GM12878 (cell line): ENCODE results near the gene FBXO4. TPM values are rescaled to one million over a fixed set of nuclear protein-coding genes. Genes with fewer than 3 reads are reported as not detected.

Source experiments
- ATAC-seq: fragments of 200-7000 bp; cut with Tn5 transposase; 3 replicates; pipeline ENCODE4 v1.9.1; 2020; ENCODE audit warnings: mild to moderate bottlenecking, moderate library complexity
- BruUV-seq: library from RNA; stranded (reverse); fragments of 400-500 nt; replicated peaks from 2 replicates; lab custom pipeline; 2021; lab: Mats Ljungman, UMichigan
- CTCF ChIA-PET: fragments of 300-600 bp; sonication (Branson Sonifier 250); formaldehyde crosslinking; extraction: SDS; loops from one replicate; lab custom pipeline; 2021; ENCODE audit warnings: inconsistent platforms; lab: Yijun Ruan, JAX
- POLR2A ChIA-PET: fragments of 350-600 bp; formaldehyde crosslinking; extraction: SDS; loops from one replicate; lab custom pipeline; 2021; ENCODE audit warnings: inconsistent platforms; lab: Charles Lee
- RAD21 ChIA-PET: fragments of 300-600 bp; sonication (Branson Sonifier 250); formaldehyde crosslinking; loops from one replicate; lab custom pipeline; 2023; ENCODE audit warnings: antibody characterized with exemption; ENCODE audit not compliant: unreplicated experiment; lab: Charles Lee
- SMC1A ChIA-PET: fragments of 300-600 bp; sonication (Branson Sonifier 250); formaldehyde crosslinking; loops from one replicate; lab custom pipeline; 2023; ENCODE audit not compliant: unreplicated experiment, uncharacterized antibody; lab: Charles Lee
- DNase-seq: peaks from one replicate; pipeline ENCODE4 v3.0.0-alpha.2; 2011; ENCODE audit warnings: low read depth, low spot score
- FAIRE-seq: peaks from 3 replicates; lab custom pipeline; 2011; peaks lifted over from hg19 to GRCh38; lab: Jason Lieb, UNC
- H2AFZ ChIP-seq: 2 replicates; pipeline ENCODE4 v1.6.0; 2011; ENCODE audit warnings: low read depth, low read length, control low read depth; ENCODE audit not compliant: control insufficient read depth
- H3K27ac ChIP-seq: 2 replicates; pipeline ENCODE4 v1.5.1; 2011; ENCODE audit warnings: control low read depth; ENCODE audit not compliant: control insufficient read depth, insufficient read depth
- H3K27me3 ChIP-seq, 2 experiments: replicated peaks in 1 of 2; 2 replicates each; pipeline versions ENCODE4 v1.6.0 to v1.6.1; 2011; ENCODE audit warnings: low read length in 1 of 2; ENCODE audit not compliant: control insufficient read depth in 2 of 2, insufficient read depth in 2 of 2
- H3K36me3 ChIP-seq, 2 experiments: 2 replicates each; pipeline ENCODE4 v1.5.1; 2011; ENCODE audit warnings: low read length in 1 of 2; ENCODE audit not compliant: control insufficient read depth in 2 of 2, insufficient read depth in 2 of 2
- H3K4me1 ChIP-seq: 2 replicates; pipeline ENCODE4 v1.6.1; 2011; ENCODE audit warnings: mild to moderate bottlenecking, low read length, moderate library complexity, mixed read lengths; ENCODE audit not compliant: control insufficient read depth, insufficient read depth
- H3K4me2 ChIP-seq: 2 replicates; pipeline ENCODE4 v1.6.0; 2011; ENCODE audit warnings: control low read depth; ENCODE audit not compliant: control insufficient read depth, insufficient read depth
- H3K4me3 ChIP-seq: fragments of 200-600 bp; sonication (generic); 2 replicates; pipeline ENCODE4 v1.5.1; 2016
- H3K79me2 ChIP-seq: 2 replicates; pipeline ENCODE4 v1.6.0; 2011; ENCODE audit warnings: low read length; ENCODE audit not compliant: control insufficient read depth, insufficient read depth
- H3K9ac ChIP-seq: 2 replicates; pipeline ENCODE4 v1.8.0; 2011; ENCODE audit warnings: low read length, control low read depth, mixed read lengths; ENCODE audit not compliant: control insufficient read depth, insufficient read depth
- H3K9me3 ChIP-seq: replicated peaks from 3 replicates; pipeline ENCODE4 v1.5.1; 2011; ENCODE audit warnings: mild to moderate bottlenecking, low read length; ENCODE audit not compliant: control insufficient read depth, insufficient read depth
- H4K20me1 ChIP-seq: 2 replicates; pipeline ENCODE4 v1.6.0; 2011; ENCODE audit not compliant: control insufficient read depth, insufficient read depth
- BHLHE40 ChIP-seq, 2 experiments: fragments of 450-650 bp in 1 of 2; IDR thresholded peaks; 2 replicates each; pipeline ENCODE4 v1.6.1; 2011 to 2017; ENCODE audit warnings: low read depth in 2 of 2, borderline replicate concordance in 1 of 2, improper control_type of control experiment in 1 of 2, low read length in 1 of 2, mild to moderate bottlenecking in 1 of 2
- MTA2 ChIP-seq: fragments of 450-650 bp; IDR thresholded peaks from 2 replicates; pipeline ENCODE4 v1.6.1; 2016; ENCODE audit warnings: low read depth, mild to moderate bottlenecking, moderate library complexity
- NR2C2 ChIP-seq: IDR thresholded peaks from 2 replicates; pipeline ENCODE4 v1.6.1; 2011; ENCODE audit warnings: borderline replicate concordance, low read depth; ENCODE audit not compliant: control insufficient read depth, insufficient read length
- PAX8 ChIP-seq: fragments of 450-650 bp; IDR thresholded peaks from 2 replicates; pipeline ENCODE4 v1.6.1; 2017; ENCODE audit warnings: mild to moderate bottlenecking, moderate library complexity
- SMAD1 ChIP-seq: fragments of 450-650 bp; IDR thresholded peaks from 2 replicates; pipeline ENCODE4 v1.6.1; 2018; ENCODE audit warnings: mild to moderate bottlenecking, low read depth; ENCODE audit not compliant: partially characterized antibody
- SMAD5 ChIP-seq: IDR thresholded peaks from 2 replicates; pipeline ENCODE4 v1.6.1; 2016; ENCODE audit warnings: antibody characterized with exemption, low read depth
- TARDBP ChIP-seq: IDR thresholded peaks from 2 replicates; pipeline ENCODE4 v1.6.1; 2016; ENCODE audit warnings: borderline replicate concordance
- WRNIP1 ChIP-seq: IDR thresholded peaks from 2 replicates; pipeline ENCODE4 v1.6.1; 2011; ENCODE audit warnings: low read depth, low read length, improper control_type of control experiment, borderline replicate concordance
- YY1 ChIP-seq: IDR thresholded peaks from 2 replicates; pipeline ENCODE4 v1.6.1; 2011; ENCODE audit warnings: low read depth, mild to moderate bottlenecking, low read length
- ZNF622 ChIP-seq: fragments of 450-650 bp; IDR thresholded peaks from 2 replicates; pipeline ENCODE4 v1.6.1; 2017; ENCODE audit warnings: mild to moderate bottlenecking, inconsistent platforms
- WGBS: methylation state at CpG from one replicate; pipeline ENCODE4 v1.1.6; 2016; ENCODE audit warnings: low lambda C conversion rate; ENCODE audit not compliant: insufficient replicate concordance, insufficient coverage; ENCODE audit errors: missing lambda C conversion rate; 5-methylcytosine and 5-hydroxymethylcytosine counted together
- in situ Hi-C: fragments of 300-500 bp; cut with MboI; formaldehyde crosslinking; loops from 9 replicates; pipeline ENCODE4 v1.14.3; 2018; ENCODE audit warnings: mixed read lengths
- intact Hi-C: fragments of 100-400 bp; cut with micrococcal nuclease; formaldehyde crosslinking; loops from one replicate; pipeline ENCODE4 v1.14.2; 2022; ENCODE audit not compliant: unreplicated experiment
- polyA plus RNA-seq, 11 experiments: library from polyadenylated mRNA; depleted of rRNA in 4 of 11; unstranded in 6 of 11; stranded (reverse) in 5 of 11; fragments of >200 nt; fragmentation: Nextera tagmentation in 4 of 11; fragmentation: Illumina TruSeq in 1 of 11; extraction: Ambion mirVana in 4 of 11; extraction: Trizol in 1 of 11; gene quantifications; 1 replicate in 1 of 11; 2 replicates in 10 of 11; pipeline versions ENCODE4 v1.2.1 to v1.2.3, GENCODE V29; 2011 to 2016; ENCODE audit warnings: inconsistent platforms in 2 of 11, missing spikeins in 2 of 11, low read depth in 1 of 11
- total RNA-seq, 4 experiments: library from RNA; depleted of rRNA in 3 of 4; stranded (reverse); fragments of >200 nt in 3 of 4; fragmentation: Illumina TruSeq in 1 of 4; extraction: Trizol in 1 of 4; gene quantifications; 2 replicates each; pipeline versions ENCODE4 v1.2.1 to v1.2.3, GENCODE V29; 2013 to 2021
- TF ChIP-seq, protein P1 (sequence below): fragments of 450-650 bp; IDR thresholded peaks from 2 replicates; pipeline ENCODE4 v1.6.1; 2017; ENCODE audit warnings: mild to moderate bottlenecking, moderate library complexity
- TF ChIP-seq, protein P2 (sequence below): IDR thresholded peaks from 2 replicates; pipeline ENCODE4 v1.6.1; 2012; ENCODE audit warnings: low read depth, low read length, improper control_type of control experiment
- TF ChIP-seq, protein P3 (sequence below): fragments of 450-650 bp; IDR thresholded peaks from 2 replicates; pipeline ENCODE4 v1.6.1; 2018; ENCODE audit warnings: borderline replicate concordance, mild to moderate bottlenecking; ENCODE audit not compliant: partially characterized antibody
- TF ChIP-seq, protein P4 (sequence below): IDR thresholded peaks from 2 replicates; pipeline ENCODE4 v1.6.1; 2012; ENCODE audit warnings: low read depth, low read length, improper control_type of control experiment

Gene FBXO4
- total and polyA plus RNA-seq, 10 of the 15 experiments (the other 5 are each of a cell fraction or from before 2014, with no cell fraction given) = 7.2 to 30.5 (median 19.6) TPM

DNA sequence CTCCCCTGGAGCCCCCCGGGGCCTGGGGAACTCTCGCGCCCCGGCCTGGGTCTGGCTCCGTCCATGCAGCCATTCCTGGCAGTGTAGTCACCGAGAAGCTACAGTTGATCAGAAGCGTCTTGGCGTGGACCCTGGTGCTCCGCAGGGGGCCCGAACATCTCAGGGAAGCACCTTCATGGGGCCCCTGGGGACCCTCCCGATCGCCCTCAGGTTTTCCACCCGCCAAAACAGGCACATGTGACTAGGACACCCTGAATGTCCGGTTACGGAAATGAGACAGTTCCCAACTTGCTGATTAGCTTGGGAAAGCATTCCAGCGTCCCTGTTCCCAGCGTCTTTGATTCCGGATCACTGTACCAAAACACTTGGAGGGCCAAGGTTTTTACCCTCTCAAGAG, 472 bp downstream of the FBXO4 start (continued):
- TF ChIP-seq, protein P1, sequence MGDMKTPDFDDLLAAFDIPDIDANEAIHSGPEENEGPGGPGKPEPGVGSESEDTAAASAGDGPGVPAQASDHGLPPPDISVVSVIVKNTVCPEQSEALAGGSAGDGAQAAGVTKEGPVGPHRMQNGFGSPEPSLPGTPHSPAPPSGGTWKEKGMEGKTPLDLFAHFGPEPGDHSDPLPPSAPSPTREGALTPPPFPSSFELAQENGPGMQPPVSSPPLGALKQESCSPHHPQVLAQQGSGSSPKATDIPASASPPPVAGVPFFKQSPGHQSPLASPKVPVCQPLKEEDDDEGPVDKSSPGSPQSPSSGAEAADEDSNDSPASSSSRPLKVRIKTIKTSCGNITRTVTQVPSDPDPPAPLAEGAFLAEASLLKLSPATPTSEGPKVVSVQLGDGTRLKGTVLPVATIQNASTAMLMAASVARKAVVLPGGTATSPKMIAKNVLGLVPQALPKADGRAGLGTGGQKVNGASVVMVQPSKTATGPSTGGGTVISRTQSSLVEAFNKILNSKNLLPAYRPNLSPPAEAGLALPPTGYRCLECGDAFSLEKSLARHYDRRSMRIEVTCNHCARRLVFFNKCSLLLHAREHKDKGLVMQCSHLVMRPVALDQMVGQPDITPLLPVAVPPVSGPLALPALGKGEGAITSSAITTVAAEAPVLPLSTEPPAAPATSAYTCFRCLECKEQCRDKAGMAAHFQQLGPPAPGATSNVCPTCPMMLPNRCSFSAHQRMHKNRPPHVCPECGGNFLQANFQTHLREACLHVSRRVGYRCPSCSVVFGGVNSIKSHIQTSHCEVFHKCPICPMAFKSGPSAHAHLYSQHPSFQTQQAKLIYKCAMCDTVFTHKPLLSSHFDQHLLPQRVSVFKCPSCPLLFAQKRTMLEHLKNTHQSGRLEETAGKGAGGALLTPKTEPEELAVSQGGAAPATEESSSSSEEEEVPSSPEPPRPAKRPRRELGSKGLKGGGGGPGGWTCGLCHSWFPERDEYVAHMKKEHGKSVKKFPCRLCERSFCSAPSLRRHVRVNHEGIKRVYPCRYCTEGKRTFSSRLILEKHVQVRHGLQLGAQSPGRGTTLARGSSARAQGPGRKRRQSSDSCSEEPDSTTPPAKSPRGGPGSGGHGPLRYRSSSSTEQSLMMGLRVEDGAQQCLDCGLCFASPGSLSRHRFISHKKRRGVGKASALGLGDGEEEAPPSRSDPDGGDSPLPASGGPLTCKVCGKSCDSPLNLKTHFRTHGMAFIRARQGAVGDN = no peak
- TF ChIP-seq BHLHE40 (IDR thresholded peaks at IDR 0.05; ENCODE audit: borderline replicate concordance in 1 of 2, low read depth in 2 of 2, low read length in 1 of 2) = no peak
- TF ChIP-seq NR2C2 = no peak
- no peak for TF ChIP-seq SMAD1
- TF ChIP-seq, all 136 proteins: peak for 7

DNA sequence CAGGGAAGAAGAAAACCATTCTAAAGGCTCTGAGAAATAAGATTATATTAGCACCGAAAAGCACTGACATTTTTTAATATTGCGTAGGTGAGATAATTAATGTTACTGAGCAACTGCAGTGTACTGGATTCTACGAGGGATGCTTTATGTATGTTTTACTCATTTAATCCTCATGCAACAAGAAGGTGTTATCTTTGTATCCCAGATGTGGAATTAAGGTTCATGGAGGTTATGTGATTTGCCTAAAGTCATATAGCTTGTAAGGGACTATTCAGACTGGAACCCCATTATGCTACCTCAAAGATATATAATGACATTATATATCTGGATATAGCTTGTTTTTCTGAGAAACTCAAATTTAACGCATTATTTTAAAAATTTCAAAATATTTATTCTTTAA, 2.5 kb downstream of the FBXO4 start:
- H3K36me3 ChIP-seq = no peaks in the 10 kb centered on the region; a peak in 1 of 4 replicates
- H3K9me3 ChIP-seq = no peaks in the 10 kb centered on the region
- in situ Hi-C loops (no loop called here), intact Hi-C loops (loop anchor here (5.0 to 10.0 kb wide), 2 partner anchors 130 to 1677 kb away; partner anchors contain the start of gene NNT)
- CTCF ChIA-PET = interaction anchor here (0.5 to 1.6 kb wide), 8 partner anchors 10 to 1178 kb away, joined by 3 to 6 read pairs (median 4); partner anchors contain the start of gene RIMOC1
- no peak overlapping the region for H3K9ac ChIP-seq
- H2AFZ ChIP-seq = no peak overlapping the region
- RAD21 ChIA-PET = interaction anchor here (1.1 to 1.4 kb wide), 3 partner anchors 24 to 68 kb away, joined by 3 to 7 read pairs (median 3); partner anchors contain the start of gene RIMOC1
- no peaks in the 10 kb centered on the region for H3K27me3 ChIP-seq
- no TSS peak for BruUV-seq
- SMC1A ChIA-PET = interaction anchor here (0.8 to 3.6 kb wide), 10 partner anchors 8 to 219 kb away, joined by 3 to 16 read pairs (median 4); partner anchors contain the start of gene RIMOC1
- no peak overlapping the region for H3K4me3 ChIP-seq
- no peak for DNase-seq
- no peaks in the 10 kb centered on the region for H4K20me1 ChIP-seq
- no peak for FAIRE-seq
- no peak overlapping the region for H3K4me2 ChIP-seq
- no peak overlapping the region for H3K27ac ChIP-seq
- peaks cover 12% of the 10 kb centered on the region for H3K4me1 ChIP-seq
- 99% methylated on average over 4 of the region's 4 CpGs for WGBS
- POLR2A ChIA-PET = interaction anchor here (1.2 kb wide), 1 partner anchor 10 kb away, joined by 5 read pairs; no protein-coding TSS in a partner anchor
- ATAC-seq = no peak
- peaks cover 4% of the 10 kb centered on the region for H3K79me2 ChIP-seq
- TF ChIP-seq MTA2 = no peak
- TF ChIP-seq PAX8 = no peak
- TF ChIP-seq, protein P2, sequence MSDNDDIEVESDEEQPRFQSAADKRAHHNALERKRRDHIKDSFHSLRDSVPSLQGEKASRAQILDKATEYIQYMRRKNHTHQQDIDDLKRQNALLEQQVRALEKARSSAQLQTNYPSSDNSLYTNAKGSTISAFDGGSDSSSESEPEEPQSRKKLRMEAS = no peak
- TF ChIP-seq YY1 = no peak
- TF ChIP-seq ZNF622 = no peak
- TF ChIP-seq, protein P3, sequence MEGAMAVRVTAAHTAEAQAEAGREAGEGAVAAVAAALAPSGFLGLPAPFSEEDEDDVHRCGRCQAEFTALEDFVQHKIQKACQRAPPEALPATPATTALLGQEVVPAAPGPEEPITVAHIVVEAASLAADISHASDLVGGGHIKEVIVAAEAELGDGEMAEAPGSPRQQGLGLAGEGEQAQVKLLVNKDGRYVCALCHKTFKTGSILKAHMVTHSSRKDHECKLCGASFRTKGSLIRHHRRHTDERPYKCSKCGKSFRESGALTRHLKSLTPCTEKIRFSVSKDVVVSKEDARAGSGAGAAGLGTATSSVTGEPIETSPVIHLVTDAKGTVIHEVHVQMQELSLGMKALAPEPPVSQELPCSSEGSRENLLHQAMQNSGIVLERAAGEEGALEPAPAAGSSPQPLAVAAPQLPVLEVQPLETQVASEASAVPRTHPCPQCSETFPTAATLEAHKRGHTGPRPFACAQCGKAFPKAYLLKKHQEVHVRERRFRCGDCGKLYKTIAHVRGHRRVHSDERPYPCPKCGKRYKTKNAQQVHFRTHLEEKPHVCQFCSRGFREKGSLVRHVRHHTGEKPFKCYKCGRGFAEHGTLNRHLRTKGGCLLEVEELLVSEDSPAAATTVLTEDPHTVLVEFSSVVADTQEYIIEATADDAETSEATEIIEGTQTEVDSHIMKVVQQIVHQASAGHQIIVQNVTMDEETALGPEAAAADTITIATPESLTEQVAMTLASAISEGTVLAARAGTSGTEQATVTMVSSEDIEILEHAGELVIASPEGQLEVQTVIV = no peak
- TF ChIP-seq, protein P4, sequence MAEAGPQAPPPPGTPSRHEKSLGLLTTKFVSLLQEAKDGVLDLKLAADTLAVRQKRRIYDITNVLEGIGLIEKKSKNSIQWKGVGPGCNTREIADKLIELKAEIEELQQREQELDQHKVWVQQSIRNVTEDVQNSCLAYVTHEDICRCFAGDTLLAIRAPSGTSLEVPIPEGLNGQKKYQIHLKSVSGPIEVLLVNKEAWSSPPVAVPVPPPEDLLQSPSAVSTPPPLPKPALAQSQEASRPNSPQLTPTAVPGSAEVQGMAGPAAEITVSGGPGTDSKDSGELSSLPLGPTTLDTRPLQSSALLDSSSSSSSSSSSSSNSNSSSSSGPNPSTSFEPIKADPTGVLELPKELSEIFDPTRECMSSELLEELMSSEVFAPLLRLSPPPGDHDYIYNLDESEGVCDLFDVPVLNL = no peak
- no peak for TF ChIP-seq SMAD5
- no peak for TF ChIP-seq TARDBP
- TF ChIP-seq BHLHE40 (IDR thresholded peaks at IDR 0.05; ENCODE audit: borderline replicate concordance in 1 of 2, low read depth in 2 of 2, low read length in 1 of 2) = no peak
- no peak for TF ChIP-seq WRNIP1
